Prostate gland (tissue), 2 donors: ENCODE data around the gene GANAB. TPM values are rescaled to one million over a fixed set of nuclear protein-coding genes. Genes with fewer than 3 reads are reported as not detected.
A peak's percentile ranks its signal among the peaks of the same experiment; 100 is the strongest.
"Not testable (repeated sequence)": the region's sequence is repeated elsewhere in the genome, so short reads cannot be mapped to it uniquely, and the experiment has no call there.

Experiments used
- DNase-seq: peaks from one replicate; pipeline ENCODE4 v3.0.0-alpha.2; 2019; ENCODE audit warnings: low spot score
- H3K27ac ChIP-seq, 2 donors: fragments of 200-600 bp; sonication (generic); 2 replicates each; pipeline ENCODE4 v1.5.1; 2017 to 2019
- H3K27me3 ChIP-seq: fragments of 200-600 bp; sonication (generic); replicated peaks from 2 replicates; pipeline ENCODE4 v1.5.1; 2019; ENCODE audit not compliant: insufficient read depth
- H3K36me3 ChIP-seq, 2 donors: fragments of 200-600 bp; sonication (generic); 1 replicate in 1 of 2; 2 replicates in 1 of 2; pipeline versions ENCODE4 v1.5.1 to v1.8.1; 2017 to 2019
- H3K4me1 ChIP-seq: fragments of 200-600 bp; sonication (generic); replicated peaks from 2 replicates; pipeline ENCODE4 v1.5.1; 2019
- H3K4me3 ChIP-seq, 2 donors: fragments of 200-600 bp; sonication (generic); 2 replicates each; pipeline ENCODE4 v1.5.1; 2017 to 2019
- H3K9me3 ChIP-seq: fragments of 200-600 bp; sonication (generic); 2 replicates; pipeline ENCODE4 v1.5.1; 2017
- POLR2A ChIP-seq: fragments of 450-650 bp; IDR thresholded peaks from one replicate; pipeline ENCODE4 v1.6.1; 2016; ENCODE audit warnings: antibody characterized with exemption, mild to moderate bottlenecking
- POLR2AphosphoS5 ChIP-seq: sonication (generic); formaldehyde crosslinking; IDR thresholded peaks from one replicate; pipeline ENCODE4 v1.6.1; 2017; ENCODE audit warnings: antibody characterized with exemption
- WGBS: methylation state at CpG from one replicate; pipeline ENCODE4 v1.1.5; 2018; 5-methylcytosine and 5-hydroxymethylcytosine counted together
- intact Hi-C: fragments of 100-400 bp; cut with DNase I; formaldehyde crosslinking; loops from one replicate; pipeline ENCODE4 v1.14.2; 2022
- total RNA-seq, 2 donors: library from RNA; depleted of rRNA; stranded (reverse); fragments of >200 nt; gene quantifications; one replicate each; pipeline ENCODE4 v1.1.0, GENCODE V29; 2016
- TF ChIP-seq, protein P1 (sequence below), 4 experiments: fragments of 200-600 bp in 2 of 4; fragments of 450-650 bp in 2 of 4; sonication (generic) in 2 of 4; IDR thresholded peaks; 1 replicate in 3 of 4; 2 replicates in 1 of 4; pipeline ENCODE4 v1.5.1; 2016 to 2019; ENCODE audit warnings: antibody characterized with exemption in 4 of 4, mild to moderate bottlenecking in 2 of 4, moderate library complexity in 2 of 4

Gene GANAB
- total RNA-seq, 2 donors from 2014 or later = 163 to 199 TPM

DNA sequence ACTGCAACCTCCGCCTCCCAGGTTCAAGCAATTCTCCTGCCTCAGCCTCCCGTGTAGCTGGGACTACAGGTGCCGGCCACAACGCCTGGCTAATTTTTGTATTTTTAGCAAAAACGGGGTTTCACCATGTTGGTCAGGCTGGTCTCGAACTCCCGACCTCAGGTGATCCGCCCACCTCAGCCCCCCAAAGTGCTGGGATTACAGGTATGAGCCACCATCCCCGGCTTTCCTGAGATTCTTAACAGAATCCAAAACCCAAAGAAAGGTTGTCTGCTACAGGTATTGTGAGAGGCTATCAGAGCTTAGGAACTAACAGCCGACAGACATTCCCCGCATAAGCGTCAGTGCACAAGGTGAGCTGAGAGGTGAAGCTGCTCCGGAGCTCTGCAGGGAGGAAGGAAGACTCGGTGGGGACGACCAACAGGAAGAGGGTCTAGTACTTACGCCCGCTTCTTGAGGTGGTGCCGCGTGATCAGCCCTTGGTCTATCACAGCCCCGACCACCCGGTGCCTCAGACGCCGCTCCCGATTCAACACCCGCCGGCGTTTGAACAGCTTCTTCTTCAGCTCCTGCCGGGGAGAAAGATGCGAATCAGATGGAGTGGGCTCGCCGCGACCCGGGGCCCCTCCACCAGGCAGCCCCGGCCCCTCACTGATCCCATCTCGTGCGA, 18.1 kb upstream of the GANAB start:
- Histone ChIP-seq H3K27ac (peak overlapping the region; percentile 87 to 90), H3K9me3 (no peaks in the 10 kb centered on the region), H3K4me3 (peak overlapping the region; percentile 80 to 86), H3K27me3 (no peaks in the 10 kb centered on the region), H3K4me1 (peaks cover 10% of the 10 kb centered on the region), H3K36me3 (no peaks in the 10 kb centered on the region)
- no peak for TF ChIP-seq POLR2A
- no peak for TF ChIP-seq POLR2AphosphoS5
- TF ChIP-seq, protein P1, sequence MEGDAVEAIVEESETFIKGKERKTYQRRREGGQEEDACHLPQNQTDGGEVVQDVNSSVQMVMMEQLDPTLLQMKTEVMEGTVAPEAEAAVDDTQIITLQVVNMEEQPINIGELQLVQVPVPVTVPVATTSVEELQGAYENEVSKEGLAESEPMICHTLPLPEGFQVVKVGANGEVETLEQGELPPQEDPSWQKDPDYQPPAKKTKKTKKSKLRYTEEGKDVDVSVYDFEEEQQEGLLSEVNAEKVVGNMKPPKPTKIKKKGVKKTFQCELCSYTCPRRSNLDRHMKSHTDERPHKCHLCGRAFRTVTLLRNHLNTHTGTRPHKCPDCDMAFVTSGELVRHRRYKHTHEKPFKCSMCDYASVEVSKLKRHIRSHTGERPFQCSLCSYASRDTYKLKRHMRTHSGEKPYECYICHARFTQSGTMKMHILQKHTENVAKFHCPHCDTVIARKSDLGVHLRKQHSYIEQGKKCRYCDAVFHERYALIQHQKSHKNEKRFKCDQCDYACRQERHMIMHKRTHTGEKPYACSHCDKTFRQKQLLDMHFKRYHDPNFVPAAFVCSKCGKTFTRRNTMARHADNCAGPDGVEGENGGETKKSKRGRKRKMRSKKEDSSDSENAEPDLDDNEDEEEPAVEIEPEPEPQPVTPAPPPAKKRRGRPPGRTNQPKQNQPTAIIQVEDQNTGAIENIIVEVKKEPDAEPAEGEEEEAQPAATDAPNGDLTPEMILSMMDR (IDR thresholded peaks at IDR 0.05) = no peak
- WGBS = 3% methylated on average over 34 of the region's 36 CpGs
- intact Hi-C loops = no loop called here
- no peak for DNase-seq

DNA sequence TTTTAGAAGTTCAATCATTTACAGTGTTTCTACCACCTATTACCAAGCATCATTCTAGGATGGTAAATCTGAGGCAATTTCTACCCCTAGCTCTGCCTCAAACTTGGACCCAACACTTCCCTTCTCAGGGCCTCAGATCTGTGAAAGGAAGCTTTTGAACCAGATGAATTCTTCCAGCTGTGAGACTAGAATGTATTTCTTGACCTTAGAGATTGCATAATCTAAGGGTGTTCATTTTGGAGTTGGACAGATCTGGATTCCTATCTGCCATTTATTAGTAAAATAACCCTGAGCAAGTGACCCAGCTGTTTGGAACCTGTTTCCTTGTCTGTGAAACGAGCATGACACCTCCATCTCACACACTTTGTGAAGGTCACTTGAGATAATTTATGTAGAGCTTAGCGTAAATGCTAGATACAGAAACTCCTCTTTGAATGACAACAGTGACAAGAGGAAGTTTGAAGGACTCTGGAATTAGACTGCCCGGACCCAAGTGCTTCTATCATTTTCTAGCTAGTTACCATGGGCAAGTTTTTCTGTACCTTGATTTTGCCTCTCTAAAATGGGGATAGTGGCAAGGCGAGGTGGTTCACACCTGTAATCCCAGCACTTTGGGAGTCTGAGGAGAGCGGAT, 10.5 kb upstream of the GANAB start:
- no peaks in the 10 kb centered on the region for H3K9me3 ChIP-seq
- DNase-seq = no peak
- H3K36me3 ChIP-seq = no peaks in the 10 kb centered on the region
- intact Hi-C loops = no loop called here
- TF ChIP-seq POLR2A (no peak), POLR2AphosphoS5 (no peak)
- TF ChIP-seq, protein P1 (IDR thresholded peaks at IDR 0.05) = no peak
- H3K27me3 ChIP-seq = no peaks in the 10 kb centered on the region
- H3K27ac ChIP-seq = no peak overlapping the region
- H3K4me1 ChIP-seq = peaks cover 6% of the 10 kb centered on the region
- 51% methylated on average over 5 of the region's 5 CpGs for WGBS
- H3K4me3 ChIP-seq = no peak overlapping the region

DNA sequence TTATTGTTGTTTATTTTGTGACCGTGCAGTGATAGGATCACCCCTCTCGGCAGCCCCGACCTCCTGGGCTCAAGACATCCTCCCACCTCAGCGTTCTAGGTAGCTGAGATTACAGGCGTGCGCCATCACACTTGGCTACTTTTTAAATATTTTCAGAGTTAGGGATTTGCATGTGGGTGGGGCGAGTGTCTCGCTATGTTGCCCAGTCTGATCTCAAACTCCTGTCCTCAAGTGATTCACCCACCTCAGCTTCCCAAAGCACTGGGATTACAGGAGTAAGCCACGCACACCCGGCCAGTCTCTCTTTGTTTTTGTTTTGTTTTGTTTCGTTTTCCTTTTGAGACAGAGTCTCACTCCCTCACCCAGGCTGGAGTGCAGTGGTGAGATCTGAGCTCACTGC, 7.9 kb upstream of the GANAB start:
- TF ChIP-seq, protein P1 (IDR thresholded peaks at IDR 0.05) = no peak
- no peak for TF ChIP-seq POLR2AphosphoS5
- TF ChIP-seq POLR2A = no peak
- intact Hi-C loops = no loop called here
- DNase-seq = no peak

DNA sequence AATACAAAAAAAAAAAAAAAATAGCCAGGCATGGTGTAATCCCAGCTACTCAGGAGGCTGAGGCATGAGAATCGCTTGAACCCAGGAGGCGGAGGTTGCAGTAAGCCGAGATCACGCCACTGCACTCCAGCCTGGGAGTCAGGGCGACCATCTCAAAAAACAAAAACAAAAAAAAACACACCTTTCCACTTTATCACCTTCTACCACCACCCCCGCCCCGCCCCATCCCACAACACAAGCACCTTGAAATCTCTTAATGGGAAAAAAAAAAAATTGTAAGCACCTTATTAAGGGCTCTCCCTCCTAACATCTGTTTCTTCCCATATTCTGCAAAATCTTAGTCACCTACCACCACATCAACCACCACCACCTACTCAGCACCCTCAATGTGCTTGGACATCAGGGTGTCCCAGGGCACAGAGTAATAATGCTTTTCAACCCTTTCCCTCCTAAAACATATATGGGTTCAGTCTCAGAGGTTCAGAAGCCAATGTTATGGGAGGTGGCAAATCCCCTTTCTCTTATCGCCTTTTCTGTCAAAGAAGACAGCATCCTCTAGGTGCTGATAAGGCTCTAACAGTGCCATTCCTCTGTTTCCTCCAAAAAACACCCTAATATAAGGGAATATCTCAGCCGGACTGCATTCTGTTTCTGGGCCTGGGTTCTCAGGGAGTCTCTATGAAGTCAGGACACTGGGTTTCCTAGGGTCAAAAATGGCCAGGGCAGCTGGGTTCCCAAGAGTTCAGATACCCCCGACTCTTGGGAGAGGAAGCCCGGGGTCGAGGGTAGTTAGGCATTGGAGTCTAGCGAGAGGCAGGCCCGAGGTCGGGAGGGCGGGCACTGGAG, 6.0 kb upstream of the GANAB start:
- DNase-seq = no peak
- Histone ChIP-seq H3K9me3 (no peaks in the 10 kb centered on the region), H3K27me3 (no peaks in the 10 kb centered on the region), H3K4me3 (peak overlapping the region; percentile 89 to 97), H3K36me3 (peaks cover 0 to 2% of the 10 kb centered on the region in 2 donors), H3K4me1 (peaks cover 6% of the 10 kb centered on the region), H3K27ac (peak overlapping the region; percentile 84 to 88)
- WGBS = 38% methylated on average over 16 of the region's 16 CpGs
- TF ChIP-seq POLR2AphosphoS5 = no peak
- TF ChIP-seq POLR2A = no peak
- TF ChIP-seq, protein P1 (IDR thresholded peaks at IDR 0.05) = no peak
- intact Hi-C loops = no loop called here

More for the DNA sequence above, 7.9 kb upstream of the GANAB start:
- Histone ChIP-seq H3K36me3 (no peaks in the 10 kb centered on the region), H3K4me3 (no peak overlapping the region), H3K9me3 (no peaks in the 10 kb centered on the region), H3K4me1 (peaks cover 6% of the 10 kb centered on the region), H3K27ac (no peak overlapping the region), H3K27me3 (no peaks in the 10 kb centered on the region)
- 91% methylated on average over 11 of the region's 11 CpGs for WGBS

DNA sequence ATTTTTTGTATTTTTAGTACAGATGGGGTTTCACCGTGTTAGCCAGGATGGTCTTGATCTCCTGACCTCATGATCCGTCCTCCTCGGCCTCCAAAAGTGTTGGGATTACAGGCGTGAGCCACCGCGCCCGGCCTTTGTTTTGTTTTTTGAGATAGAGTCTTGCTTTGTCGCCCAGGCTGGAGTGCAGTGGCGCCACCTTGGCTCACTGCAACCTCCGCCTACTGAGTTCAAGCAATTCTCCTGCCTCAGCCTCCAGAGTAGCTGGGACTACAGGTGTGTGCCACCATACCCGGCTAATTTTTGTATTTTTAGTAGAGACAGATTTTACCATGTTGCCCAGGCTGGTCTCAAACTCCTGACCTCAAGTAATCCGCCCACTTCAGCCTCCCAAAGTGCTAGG, 3.9 kb upstream of the GANAB start:
- H3K27me3 ChIP-seq, H3K4me3 ChIP-seq, intact Hi-C loops, H3K9me3 ChIP-seq, H3K4me1 ChIP-seq, H3K36me3 ChIP-seq, DNase-seq, H3K27ac ChIP-seq: not testable (repeated sequence)
- 97% methylated on average over 12 of the region's 12 CpGs for WGBS
